K562 (cell line): ENCODE measurements around the gene CPNE8. TPM values are rescaled to one million over a fixed set of nuclear protein-coding genes. Genes with fewer than 3 reads are reported as not detected.

Experiments
- ATAC-seq: fragments of 200-7000 bp; cut with Tn5 transposase; 3 replicates; pipeline ENCODE4 v1.9.1; 2020; ENCODE audit warnings: moderate library complexity
- BruUV-seq: library from RNA; stranded (reverse); fragments of 400-500 nt; replicated peaks from 2 replicates; lab custom pipeline; 2021; lab: Mats Ljungman, UMichigan
- CTCF ChIA-PET: fragments of 300-600 bp; formaldehyde crosslinking; extraction: SDS; loops from one replicate; lab custom pipeline; 2021; ENCODE audit warnings: low intra/inter-chr PET ratio; lab: Yijun Ruan, JAX
- POLR2A ChIA-PET: fragments of 300-600, 350-650 bp; sonication (Branson Sonifier 250); formaldehyde crosslinking; extraction: SDS; loops from one replicate; lab custom pipeline; 2021; ENCODE audit warnings: antibody characterized with exemption, inconsistent platforms; lab: Yijun Ruan, JAX
- DNase-seq, 4 experiments: peaks; one replicate each; pipeline versions ENCODE4 v3.0.0 to v3.0.0-alpha.2; 2011 to 2018; ENCODE audit warnings: low spot score in 3 of 4, mixed read lengths in 3 of 4; ENCODE audit errors: extremely low read depth in 1 of 4
- FAIRE-seq: peaks from 2 replicates; lab custom pipeline; 2011; peaks lifted over from hg19 to GRCh38; lab: Jason Lieb, UNC
- H2AFZ ChIP-seq: 2 replicates; pipeline ENCODE4 v1.6.0; 2011; ENCODE audit warnings: low read depth, low read length, control low read depth, inconsistent platforms
- H3K27ac ChIP-seq: fragments of 200-600 bp; 3 replicates; pipeline ENCODE4 v1.8.0; 2011; ENCODE audit warnings: low read depth, mild to moderate bottlenecking, control low read depth, inconsistent platforms, low read length, moderate library complexity, mixed read lengths; ENCODE audit errors: extremely low read depth
- H3K27me3 ChIP-seq, 2 experiments: fragments of 300-600 bp in 1 of 2; 2 replicates in 1 of 2; 3 replicates in 1 of 2; pipeline versions ENCODE4 v1.6.0 to v1.8.0; 2011; ENCODE audit warnings: inconsistent platforms in 2 of 2, low read length in 2 of 2, mild to moderate bottlenecking in 1 of 2, mixed read lengths in 1 of 2, moderate library complexity in 1 of 2; ENCODE audit not compliant: control insufficient read depth in 2 of 2, insufficient read depth in 2 of 2
- H3K36me3 ChIP-seq: fragments of 300-600 bp; 3 replicates; pipeline ENCODE4 v1.8.0; 2011; ENCODE audit warnings: mild to moderate bottlenecking, low read length, inconsistent platforms; ENCODE audit not compliant: control insufficient read depth, insufficient read depth
- H3K4me1 ChIP-seq, 2 experiments: fragments of 200-600 bp in 1 of 2; replicated peaks in 1 of 2; 2 replicates in 1 of 2; 3 replicates in 1 of 2; pipeline versions ENCODE4 v1.5.1 to v1.8.0; 2011; ENCODE audit warnings: inconsistent platforms in 2 of 2, low read length in 2 of 2, mild to moderate bottlenecking in 1 of 2, mixed read lengths in 1 of 2, moderate library complexity in 1 of 2; ENCODE audit not compliant: control insufficient read depth in 2 of 2, insufficient read depth in 2 of 2
- H3K4me2 ChIP-seq: 2 replicates; pipeline ENCODE4 v1.6.1; 2011; ENCODE audit warnings: low read length, control low read depth, inconsistent platforms, mixed read lengths; ENCODE audit not compliant: insufficient read depth
- H3K4me3 ChIP-seq: fragments of 200-600 bp; sonication (generic), shearing (Covaris generic); 2 replicates; pipeline ENCODE4 v1.5.1; 2016; ENCODE audit warnings: control low read depth, inconsistent platforms
- H3K79me2 ChIP-seq: fragments of 200-600 bp; 3 replicates; pipeline ENCODE4 v1.8.0; 2011; ENCODE audit warnings: low read length, inconsistent platforms; ENCODE audit not compliant: control insufficient read depth, insufficient read depth
- H3K9ac ChIP-seq, 2 experiments: 2 replicates each; pipeline versions ENCODE4 v1.6.0 to v1.6.1; 2011; ENCODE audit warnings: low read depth in 2 of 2, low read length in 2 of 2, control low read depth in 1 of 2, inconsistent platforms in 1 of 2, mild to moderate bottlenecking in 1 of 2, mixed read lengths in 1 of 2; ENCODE audit not compliant: insufficient read depth in 1 of 2
- H3K9me1 ChIP-seq: one replicate; pipeline ENCODE4 v1.6.0; 2011; ENCODE audit warnings: inconsistent platforms, mild to moderate bottlenecking, low read length, moderate library complexity; ENCODE audit not compliant: control insufficient read depth, insufficient read depth
- H3K9me3 ChIP-seq: replicated peaks from 2 replicates; pipeline ENCODE4 v1.5.1; 2011; ENCODE audit warnings: low read depth, low read length, inconsistent platforms; ENCODE audit not compliant: control insufficient read depth, insufficient read depth
- H4K20me1 ChIP-seq: replicated peaks from 2 replicates; pipeline ENCODE4 v1.6.1; 2011; ENCODE audit warnings: low read length, inconsistent platforms, mixed read lengths; ENCODE audit not compliant: control insufficient read depth, insufficient read depth
- CAMTA2 ChIP-seq: fragments of 250-450 bp; sonication (Bioruptor Pico); conservative IDR thresholded peaks from 2 replicates; pipeline ENCODE4 v1.5.1; 2022
- ERF ChIP-seq: fragments of 450-650 bp; formaldehyde crosslinking; IDR thresholded peaks from 2 replicates; pipeline ENCODE4 v1.4.0; 2020; ENCODE audit warnings: mild to moderate bottlenecking, mixed read lengths
- HDAC2 ChIP-seq: fragments of 450-650 bp; IDR thresholded peaks from 2 replicates; pipeline ENCODE4 v1.6.1; 2016; ENCODE audit warnings: mild to moderate bottlenecking
- IRF2 ChIP-seq: sonication (generic); formaldehyde crosslinking; IDR thresholded peaks from 2 replicates; pipeline ENCODE4 v1.8.1; 2022; ENCODE audit warnings: mild to moderate bottlenecking, missing genetic modification reagents
- MAFF ChIP-seq: IDR thresholded peaks from 2 replicates; pipeline ENCODE4 v1.6.1; 2012; ENCODE audit warnings: low read length, improper control_type of control experiment
- MYBL2 ChIP-seq, 2 experiments: fragments of 450-650 bp in 1 of 2; sonication (generic) in 1 of 2; formaldehyde crosslinking in 1 of 2; IDR thresholded peaks; 2 replicates each; pipeline versions ENCODE4 v1.6.1 to v1.8.1; 2017 to 2022; ENCODE audit warnings: borderline replicate concordance in 1 of 2, inconsistent platforms in 1 of 2, low read depth in 1 of 2, mild to moderate bottlenecking in 1 of 2, missing genetic modification reagents in 1 of 2, moderate library complexity in 1 of 2
- NCOA4 ChIP-seq: fragments of 450-650 bp; IDR thresholded peaks from 2 replicates; pipeline ENCODE4 v1.6.1; 2018; ENCODE audit warnings: mild to moderate bottlenecking; ENCODE audit not compliant: partially characterized antibody
- NFE2L1 ChIP-seq: fragments of 450-650 bp; IDR thresholded peaks from 2 replicates; pipeline ENCODE4 v1.6.1; 2016; ENCODE audit warnings: missing genetic modification characterization, low read depth, mild to moderate bottlenecking, missing compliant biosample characterization, moderate library complexity, borderline replicate concordance
- POU5F1 ChIP-seq: fragments of 150-350 bp; IDR thresholded peaks from 2 replicates; pipeline ENCODE4 v1.6.1; 2014; ENCODE audit warnings: borderline replicate concordance, low read length, low read depth, mild to moderate bottlenecking; ENCODE audit not compliant: partially characterized antibody
- RBBP5 ChIP-seq: fragments of 200-600 bp; sonication (generic); IDR thresholded peaks from 2 replicates; pipeline ENCODE4 v1.6.1; 2012; ENCODE audit warnings: borderline replicate concordance, mild to moderate bottlenecking, low read length, control low read depth, inconsistent platforms; ENCODE audit not compliant: insufficient read depth, poor library complexity, severe bottlenecking
- RBM17 ChIP-seq: fragments of 200-400 bp; formaldehyde crosslinking; IDR thresholded peaks from 2 replicates; pipeline ENCODE4 v1.6.1; 2017; ENCODE audit warnings: low read depth, mild to moderate bottlenecking, low read length, borderline replicate concordance
- RFX7 ChIP-seq: fragments of 250-450 bp; sonication (Bioruptor Pico); IDR thresholded peaks from 2 replicates; pipeline ENCODE4 v1.5.1; 2021; ENCODE audit warnings: mild to moderate bottlenecking
- SIN3B ChIP-seq: fragments of 450-650 bp; IDR thresholded peaks from 2 replicates; pipeline ENCODE4 v1.6.1; 2017; ENCODE audit warnings: low read depth, mild to moderate bottlenecking, moderate library complexity
- SNRNP70 ChIP-seq: fragments of 200-400 bp; formaldehyde crosslinking; optimal IDR thresholded peaks from 2 replicates; pipeline ENCODE3; 2017; ENCODE audit warnings: low read depth, low read length
- YY1 ChIP-seq, 3 experiments: IDR thresholded peaks; 2 replicates each; pipeline ENCODE4 v1.6.1; 2011; ENCODE audit warnings: low read length in 2 of 3, mild to moderate bottlenecking in 2 of 3, moderate library complexity in 2 of 3, borderline replicate concordance in 1 of 3, control low read depth in 1 of 3, low read depth in 1 of 3; ENCODE audit not compliant: insufficient read depth in 3 of 3, insufficient replicate concordance in 2 of 3, control insufficient read depth in 1 of 3, insufficient read length in 1 of 3; ENCODE audit errors: extremely low read depth in 1 of 3
- WGBS: fragments of 100-300 bp; shearing (Covaris generic); methylation state at CpG from one replicate; pipeline ENCODE4 v1.1.6; 2016; ENCODE audit warnings: low coverage, mixed read lengths; ENCODE audit not compliant: insufficient coverage; ENCODE audit errors: missing lambda C conversion rate; 5-methylcytosine and 5-hydroxymethylcytosine counted together
- in situ Hi-C: fragments of 300-500 bp; cut with MboI; formaldehyde crosslinking; loops from 4 replicates; pipeline ENCODE4 v1.15.0; 2018; ENCODE audit warnings: inconsistent platforms, mixed read lengths
- intact Hi-C: fragments of 100-400 bp; cut with micrococcal nuclease; formaldehyde crosslinking; loops from 2 replicates; pipeline ENCODE4 v1.14.2; 2022
- polyA plus RNA-seq, 8 experiments: library from polyadenylated mRNA; depleted of rRNA in 4 of 8; stranded (reverse) in 5 of 8; unstranded in 3 of 8; fragments of >200 nt; fragmentation: Nextera tagmentation in 2 of 8; fragmentation: Illumina TruSeq in 1 of 8; extraction: Ambion mirVana in 2 of 8; extraction: Trizol in 1 of 8; gene quantifications; 2 replicates each; pipeline versions ENCODE4 v1.2.1 to v1.2.3, GENCODE V29; 2011 to 2014; ENCODE audit warnings: inconsistent platforms in 1 of 8, missing spikeins in 1 of 8
- total RNA-seq, 7 experiments: library from RNA; depleted of rRNA in 6 of 7; stranded (reverse); fragments of >200 nt in 6 of 7; fragmentation: Illumina TruSeq in 2 of 7; extraction: Trizol in 2 of 7; gene quantifications; 2 replicates each; pipeline versions ENCODE4 v1.2.1 to v1.2.3, GENCODE V29; 2011 to 2021; ENCODE audit warnings: low replicate concordance in 1 of 7

Gene CPNE8
- total and polyA plus RNA-seq, 9 of the 15 experiments (the other 6 are each of a cell fraction or from before 2014, with no cell fraction given), result 2.4 to 7.0 (median 4.2) TPM

DNA sequence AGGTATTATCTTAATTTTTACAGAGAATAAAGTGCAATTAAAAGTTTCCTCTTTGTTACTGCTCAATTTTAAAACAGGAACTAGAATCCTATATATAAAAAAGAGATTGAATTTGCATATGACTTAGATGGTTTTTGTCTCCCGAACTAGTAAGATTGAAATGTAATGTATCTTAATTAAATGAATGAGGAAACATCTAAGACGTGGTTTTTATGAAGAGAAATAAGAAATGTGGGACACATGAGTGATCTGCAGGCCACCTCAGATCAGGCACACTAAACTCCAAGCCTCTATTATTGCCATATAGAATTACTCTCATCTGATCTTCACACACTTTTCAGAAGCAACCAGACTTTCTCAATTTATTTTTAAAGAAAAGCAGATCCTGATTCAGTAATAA lies 158.6 kb downstream of the CPNE8 start (continued):
- TF ChIP-seq HDAC2 (no peak), IRF2 (CRISPR knock-in tag) (no peak), CAMTA2 (no peak), MYBL2 (IDR thresholded peaks at IDR 0.05; ENCODE audit: low read depth) (no peak), MYBL2 (CRISPR knock-in tag; IDR thresholded peaks at IDR 0.05; ENCODE audit: borderline replicate concordance) (no peak)
- TF ChIP-seq, all 486 proteins: peak for 0

- H3K27me3 ChIP-seq, result no peaks in the 10 kb centered on the region
- no peaks in the 10 kb centered on the region for H3K9me1 ChIP-seq
- no peak overlapping the region for H3K4me3 ChIP-seq
- intact Hi-C loops, result no loop called here
- no peaks in the 10 kb centered on the region for H4K20me1 ChIP-seq
- H3K79me2 ChIP-seq, result no peaks in the 10 kb centered on the region
- BruUV-seq, result no TSS peak
- POLR2A ChIA-PET, result no interaction called here
- FAIRE-seq (no peak), DNase-seq (no peak), ATAC-seq (no peak)
- no peaks in the 10 kb centered on the region for H3K4me1 ChIP-seq
- no peak overlapping the region for H3K27ac ChIP-seq
- no peak overlapping the region for H2AFZ ChIP-seq
- 18% methylated on average over 4 of the region's 4 CpGs for WGBS
- CTCF ChIA-PET, result no interaction called here
- H3K9me3 ChIP-seq, result no peaks in the 10 kb centered on the region
- in situ Hi-C loops, result no loop called here
- TF ChIP-seq RFX7 (CRISPR knock-in tag) (no peak), MAFF (no peak), RBBP5 (no peak), SIN3B (no peak), NFE2L1 (no peak), SNRNP70 (no peak), RBM17 (no peak), YY1 (IDR thresholded peaks at IDR 0.05; ENCODE audit: borderline replicate concordance in 1 of 3, control insufficient read depth in 1 of 3, extremely low read depth in 1 of 3, insufficient read depth in 3 of 3, insufficient read length in 1 of 3, insufficient replicate concordance in 2 of 3, low read depth in 1 of 3, low read length in 2 of 3) (no peak), ERF (CRISPR knock-in tag) (no peak), POU5F1 (no peak), NCOA4 (no peak)
- H3K4me2 ChIP-seq, result no peak overlapping the region
- no peaks in the 10 kb centered on the region for H3K36me3 ChIP-seq
- H3K9ac ChIP-seq, result no peak overlapping the region
These were observed 159.8 kb downstream of the CPNE8 start for GRCh38 chr12:38745601-38746000.
